HG03558 (cell line): ENCODE data around the gene KRT222.

ENCODE experiments used
- ATAC-seq: cut with Tn5 transposase; IDR thresholded peaks from one replicate; pipeline ENCODE4 v1.9.1; 2021; ENCODE audit warnings: moderate number of reproducible peaks; ENCODE audit not compliant: unreplicated experiment; ENCODE audit errors: extremely low read depth

The KRT222 gene

GRCh38 chr17:40663252-40663651 is 1.7 kb downstream of the KRT222 start:
- no peak for ATAC-seq

- ATAC-seq: no peak
Measured at GRCh38 chr17:40659911-40660310, 5.1 kb downstream of the KRT222 start.

- ATAC-seq: no peak
Measured at GRCh38 chr17:40658396-40658795, 6.6 kb downstream of the KRT222 start.

- no peak for ATAC-seq
Measured at GRCh38 chr17:40651939-40652338, 13.0 kb downstream of the KRT222 start.

- no peak for ATAC-seq
Measured at GRCh38 chr17:40648384-40648968, 16.5 kb downstream of the KRT222 start.

- ATAC-seq: no peak
Measured at GRCh38 chr17:40647624-40648383, 17.2 kb downstream of the KRT222 start, which contains the start of gene SMARCE1. TSS of gene SMARCE1 (minus strand) at chr17:40647818. CDS start at chr17:40645802, 2,016 bp downstream.

- no peak for ATAC-seq
Measured at GRCh38 chr17:40646791-40647623, 18.0 kb downstream of the KRT222 start.

GRCh38 chr17:40645943-40646342 is 19.0 kb downstream of the KRT222 start:
- no peak for ATAC-seq

GRCh38 chr17:40645291-40645690 is 19.7 kb downstream of the KRT222 start:
- no peak for ATAC-seq

- no peak for ATAC-seq
Measured at GRCh38 chr17:40637931-40638330, 27.0 kb downstream of the KRT222 start.

GRCh38 chr17:40633871-40634270 is 31.1 kb downstream of the KRT222 start:
- ATAC-seq: no peak

- ATAC-seq: no peak
Measured at GRCh38 chr17:40632216-40632615, 32.8 kb downstream of the KRT222 start.

GRCh38 chr17:40629842-40630241 is 35.1 kb downstream of the KRT222 start:
- ATAC-seq: no peak

GRCh38 chr17:40625311-40625710 is 39.7 kb downstream of the KRT222 start:
- no peak for ATAC-seq

- no peak for ATAC-seq
Measured at GRCh38 chr17:40623419-40624210, 41.4 kb downstream of the KRT222 start.

- no peak for ATAC-seq
Measured at GRCh38 chr17:40622509-40622928, 42.5 kb downstream of the KRT222 start.

GRCh38 chr17:40621578-40621977 is 43.4 kb downstream of the KRT222 start:
- no peak for ATAC-seq

- ATAC-seq: no peak
Measured at GRCh38 chr17:40621019-40621418, 44.0 kb downstream of the KRT222 start.

GRCh38 chr17:40618754-40619625 is 46.0 kb downstream of the KRT222 start:
- ATAC-seq: no peak
